ENCODE measurements around the gene DCAKD.

Gene DCAKD

GRCh38 chr17:45020354-45021138, 30.9 kb downstream of the DCAKD start:
- Histone ChIP-seq H3K4me3 (ENCODE audit: low read depth, low read length) (peak overlapping the region; percentile 20; the same call in 1 of the 2 replicates), H3K9me3 (no peaks in the 10 kb centered on the region), H3K27me3 (no peaks in the 10 kb centered on the region), H3K36me3 (no peaks in the 10 kb centered on the region), H3K4me1 (peaks cover 47% of the 10 kb centered on the region)
- DNase-seq, result peak; percentile 60
- 0 out of 2 replicates have a peak, but pooled peaks have one; percentile 5 for TF ChIP-seq CTCF (IDR thresholded peaks at IDR 0.05; ENCODE audit: low read depth, low read length)

- Histone ChIP-seq H3K36me3 (no peaks in the 10 kb centered on the region), H3K27me3 (no peaks in the 10 kb centered on the region), H3K4me3 (ENCODE audit: low read depth, low read length) (peak overlapping the region; percentile 65), H3K4me1 (peaks cover 47% of the 10 kb centered on the region), H3K9me3 (no peaks in the 10 kb centered on the region)
- TF ChIP-seq CTCF (IDR thresholded peaks at IDR 0.05; ENCODE audit: low read depth, low read length), result peak; percentile 30
- peak; percentile 76 for DNase-seq
Observed at GRCh38 chr17:45018848-45019711, 32.4 kb downstream of the DCAKD start.

DNA sequence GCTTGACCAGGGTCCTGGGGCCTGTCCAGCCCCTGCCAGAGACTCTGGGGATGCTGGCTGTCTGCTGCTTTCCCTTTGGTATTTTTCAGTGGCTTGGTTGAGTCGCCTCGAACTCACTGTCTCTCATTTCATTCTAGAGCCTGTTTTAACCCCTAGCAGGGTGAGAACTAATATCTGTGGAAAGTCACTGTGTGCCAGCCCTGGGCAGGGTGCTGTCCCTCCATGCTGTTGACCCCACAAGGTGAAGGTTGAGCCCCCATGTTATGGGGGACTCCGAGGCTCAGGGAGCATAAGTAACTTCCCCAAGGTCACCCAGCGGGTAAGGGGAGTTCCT, 33.0 kb downstream of the DCAKD start:
- Histone ChIP-seq H3K36me3 (no peaks in the 10 kb centered on the region), H3K9me3 (no peaks in the 10 kb centered on the region), H3K4me3 (ENCODE audit: low read depth, low read length) (peak overlapping the region; percentile 65), H3K27me3 (no peaks in the 10 kb centered on the region), H3K4me1 (peaks cover 47% of the 10 kb centered on the region)
- TF ChIP-seq CTCF (IDR thresholded peaks at IDR 0.05; ENCODE audit: low read depth, low read length), result no peak
- DNase-seq, result no peak

- no peak for DNase-seq
- Histone ChIP-seq H3K27me3 (no peaks in the 10 kb centered on the region), H3K9me3 (no peaks in the 10 kb centered on the region), H3K36me3 (no peaks in the 10 kb centered on the region), H3K4me3 (ENCODE audit: low read depth, low read length) (no peak overlapping the region), H3K4me1 (peaks cover 40% of the 10 kb centered on the region)
- peak; percentile 46 for TF ChIP-seq CTCF (IDR thresholded peaks at IDR 0.05; ENCODE audit: low read depth, low read length)
Observed at GRCh38 chr17:45016823-45017222, 34.6 kb downstream of the DCAKD start.

GRCh38 chr17:45016237-45016636, 35.2 kb downstream of the DCAKD start:
- no peak for DNase-seq
- Histone ChIP-seq H3K9me3 (no peaks in the 10 kb centered on the region), H3K36me3 (no peaks in the 10 kb centered on the region), H3K4me1 (peaks cover 35% of the 10 kb centered on the region), H3K4me3 (ENCODE audit: low read depth, low read length) (no peak overlapping the region), H3K27me3 (no peaks in the 10 kb centered on the region)
- TF ChIP-seq CTCF (IDR thresholded peaks at IDR 0.05; ENCODE audit: low read depth, low read length), result no peak
